Hepatocyte (in vitro differentiated cells): Measurements from ENCODE around the gene PRRT3.

Experiments used
- EZH2 ChIP-seq: fragments of 200-600 bp; sonication (generic); IDR thresholded peaks from 2 replicates; pipeline ENCODE4 v1.6.1; 2016; ENCODE audit warnings: antibody characterized with exemption, mild to moderate bottlenecking, borderline replicate concordance
- EZH2phosphoT487 ChIP-seq: fragments of 200-600 bp; sonication (generic); IDR thresholded peaks from one replicate; pipeline ENCODE4 v1.6.1; 2018; ENCODE audit warnings: antibody characterized with exemption, mild to moderate bottlenecking, low read depth, moderate library complexity; ENCODE audit not compliant: unreplicated experiment, severe bottlenecking
- TF ChIP-seq, protein P1 (sequence below): fragments of 200-600 bp; sonication (generic); IDR thresholded peaks from 2 replicates; pipeline ENCODE4 v1.5.1; 2016; ENCODE audit warnings: antibody characterized with exemption, mild to moderate bottlenecking; ENCODE audit not compliant: poor library complexity

DNA sequence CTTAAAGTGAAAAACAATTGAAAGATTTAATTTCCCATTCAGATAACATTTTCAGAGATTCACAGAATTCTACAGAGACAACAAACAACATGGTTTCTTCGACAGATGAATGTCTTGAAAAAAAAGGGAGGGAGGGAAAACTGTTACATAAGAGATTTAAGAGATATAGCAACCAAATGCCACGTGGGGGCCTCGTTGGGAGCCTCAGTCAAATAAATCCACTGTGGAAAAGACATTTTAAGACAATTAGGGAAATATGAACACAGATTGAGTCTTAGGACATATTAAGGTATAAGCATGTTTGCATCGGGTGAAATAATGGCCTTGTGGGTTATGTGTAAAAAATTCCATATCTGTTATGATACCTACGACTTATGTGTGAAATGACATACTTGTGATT lies 5.0 kb upstream of the PRRT3 start:
- TF ChIP-seq, protein P1, sequence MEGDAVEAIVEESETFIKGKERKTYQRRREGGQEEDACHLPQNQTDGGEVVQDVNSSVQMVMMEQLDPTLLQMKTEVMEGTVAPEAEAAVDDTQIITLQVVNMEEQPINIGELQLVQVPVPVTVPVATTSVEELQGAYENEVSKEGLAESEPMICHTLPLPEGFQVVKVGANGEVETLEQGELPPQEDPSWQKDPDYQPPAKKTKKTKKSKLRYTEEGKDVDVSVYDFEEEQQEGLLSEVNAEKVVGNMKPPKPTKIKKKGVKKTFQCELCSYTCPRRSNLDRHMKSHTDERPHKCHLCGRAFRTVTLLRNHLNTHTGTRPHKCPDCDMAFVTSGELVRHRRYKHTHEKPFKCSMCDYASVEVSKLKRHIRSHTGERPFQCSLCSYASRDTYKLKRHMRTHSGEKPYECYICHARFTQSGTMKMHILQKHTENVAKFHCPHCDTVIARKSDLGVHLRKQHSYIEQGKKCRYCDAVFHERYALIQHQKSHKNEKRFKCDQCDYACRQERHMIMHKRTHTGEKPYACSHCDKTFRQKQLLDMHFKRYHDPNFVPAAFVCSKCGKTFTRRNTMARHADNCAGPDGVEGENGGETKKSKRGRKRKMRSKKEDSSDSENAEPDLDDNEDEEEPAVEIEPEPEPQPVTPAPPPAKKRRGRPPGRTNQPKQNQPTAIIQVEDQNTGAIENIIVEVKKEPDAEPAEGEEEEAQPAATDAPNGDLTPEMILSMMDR = no peak
- TF ChIP-seq EZH2 = no peak
- no peak for TF ChIP-seq EZH2phosphoT487
